ENCODE results near the gene PEDS1. TPM values are rescaled to one million over a fixed set of nuclear protein-coding genes. Genes with fewer than 3 reads are reported as not detected.
"Not testable (repeated sequence)": the region's sequence is repeated elsewhere in the genome, so short reads cannot be mapped to it uniquely, and the experiment has no call there.

Gene PEDS1
- total RNA-seq, 1 donor from 2014 or later: 26.3 TPM

GRCh38 chr20:50113420-50114224 is 39.9 kb downstream of the PEDS1 start:
- no peak for DNase-seq
- intact Hi-C loops (cut with micrococcal nuclease): loop anchor here (1.0 to 10.0 kb wide), 6 partner anchors 40 to 1069 kb away; partner anchors contain the start of genes CSE1L, PARD6B, PEDS1 and SLC9A8
- peak overlapping the region; percentile 98 for H3K4me3 Mint-ChIP-seq
- peaks cover 65% of the 10 kb centered on the region for H3K4me1 Mint-ChIP-seq
- no peaks in the 10 kb centered on the region for H3K27me3 Mint-ChIP-seq
- peaks cover 24% of the 10 kb centered on the region for H3K36me3 Mint-ChIP-seq (ENCODE audit: low read depth)
- H3K9me3 Mint-ChIP-seq: no peaks in the 10 kb centered on the region
- H3K27ac Mint-ChIP-seq: peak overlapping the region; percentile 97

DNA sequence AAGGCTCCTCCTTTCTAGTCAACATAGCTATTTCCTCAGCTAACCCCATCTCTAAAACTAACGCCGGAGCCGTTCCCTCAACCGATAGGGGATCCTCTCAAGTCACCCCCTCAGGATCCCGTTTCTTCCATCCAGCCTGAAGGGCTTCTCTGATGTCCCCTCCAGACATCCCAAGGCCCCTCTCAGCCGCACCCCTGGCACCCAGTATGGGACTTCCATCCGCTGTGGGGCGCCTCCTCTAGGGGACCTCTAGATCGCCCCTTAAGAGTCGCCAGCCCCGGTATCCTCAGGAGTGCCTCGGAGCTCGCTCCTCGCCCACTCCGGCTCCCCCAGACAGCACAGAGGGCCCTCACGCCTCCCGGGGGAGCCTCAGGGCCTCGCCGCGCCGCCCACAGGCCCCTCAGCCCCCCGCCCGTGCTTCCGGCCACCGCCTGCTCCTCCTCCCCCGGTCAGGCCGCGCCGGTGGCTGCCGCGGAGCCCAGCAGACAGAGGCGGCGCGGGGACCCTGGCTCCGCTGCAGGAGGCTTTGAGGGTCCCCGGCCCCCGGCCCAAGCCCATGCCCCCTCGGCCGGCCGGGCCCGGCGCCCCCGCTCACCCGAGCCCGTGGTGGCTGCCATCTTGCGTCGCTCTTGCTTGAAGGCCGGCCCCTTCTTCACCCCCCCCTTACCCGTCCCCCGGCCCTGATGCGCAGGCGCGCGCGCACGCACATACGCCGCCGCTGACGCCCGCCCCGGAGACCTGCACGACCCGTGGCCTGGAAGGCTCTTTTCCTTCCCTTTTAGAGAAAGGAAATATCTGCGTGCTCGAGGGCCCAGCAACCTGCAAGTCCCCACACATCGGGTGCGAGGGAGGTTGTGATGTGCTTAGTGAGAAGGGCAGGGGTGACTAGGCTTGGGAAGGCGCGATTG is 40.8 kb downstream of the PEDS1 start, which contains the start of gene UBE2V1:
TSS of gene UBE2V1 (minus strand) at position 639 of the 908 bp plus-strand sequence. CDS start at position 617, 22 bp downstream.
- Mint-ChIP-seq H3K27ac (peak within 1 kb of the TSS; percentile 97), H3K9me3 (no peaks in the 10 kb centered on the region), H3K27me3 (no peaks in the 10 kb centered on the region), H3K4me1 (peaks cover 74% of the 10 kb centered on the region), H3K36me3 (ENCODE audit: low read depth) (peaks cover 32% of the 10 kb centered on the region), H3K4me3 (peak within 1 kb of the TSS; percentile 98)
- peak; percentile 96 for DNase-seq
- intact Hi-C loops (cut with micrococcal nuclease): loop anchor here (1.0 to 10.0 kb wide), 6 partner anchors 41 to 1068 kb away; partner anchors contain the start of genes CSE1L, PARD6B, PEDS1 and SLC9A8

- H3K4me1 Mint-ChIP-seq: peaks cover 78% of the 10 kb centered on the region
- peak; percentile 63 for DNase-seq
- no peaks in the 10 kb centered on the region for H3K27me3 Mint-ChIP-seq
- intact Hi-C loops (cut with micrococcal nuclease): loop anchor here (1.0 to 10.0 kb wide), 7 partner anchors 9 to 1067 kb away; partner anchors contain the start of genes CSE1L, PARD6B, SLC9A8 and ZNFX1
- H3K36me3 Mint-ChIP-seq (ENCODE audit: low read depth): peaks cover 35% of the 10 kb centered on the region
- peak overlapping the region; percentile 97 for H3K27ac Mint-ChIP-seq
- no peaks in the 10 kb centered on the region for H3K9me3 Mint-ChIP-seq
- H3K4me3 Mint-ChIP-seq: peak overlapping the region; percentile 98
Observed at GRCh38 chr20:50111829-50112495, 41.6 kb downstream of the PEDS1 start.

GRCh38 chr20:50111120-50111828 is 42.2 kb downstream of the PEDS1 start:
- peak; percentile 74 for DNase-seq
- intact Hi-C loops (cut with micrococcal nuclease): loop anchor here (1.0 to 10.0 kb wide), 6 partner anchors 8 to 1066 kb away; partner anchors contain the start of genes CSE1L, SLC9A8 and ZNFX1
- Mint-ChIP-seq H3K9me3 (no peaks in the 10 kb centered on the region), H3K36me3 (ENCODE audit: low read depth) (peaks cover 35% of the 10 kb centered on the region), H3K4me3 (peak overlapping the region; percentile 98), H3K4me1 (peaks cover 77% of the 10 kb centered on the region), H3K27me3 (no peaks in the 10 kb centered on the region), H3K27ac (peak overlapping the region; percentile 97)

DNA sequence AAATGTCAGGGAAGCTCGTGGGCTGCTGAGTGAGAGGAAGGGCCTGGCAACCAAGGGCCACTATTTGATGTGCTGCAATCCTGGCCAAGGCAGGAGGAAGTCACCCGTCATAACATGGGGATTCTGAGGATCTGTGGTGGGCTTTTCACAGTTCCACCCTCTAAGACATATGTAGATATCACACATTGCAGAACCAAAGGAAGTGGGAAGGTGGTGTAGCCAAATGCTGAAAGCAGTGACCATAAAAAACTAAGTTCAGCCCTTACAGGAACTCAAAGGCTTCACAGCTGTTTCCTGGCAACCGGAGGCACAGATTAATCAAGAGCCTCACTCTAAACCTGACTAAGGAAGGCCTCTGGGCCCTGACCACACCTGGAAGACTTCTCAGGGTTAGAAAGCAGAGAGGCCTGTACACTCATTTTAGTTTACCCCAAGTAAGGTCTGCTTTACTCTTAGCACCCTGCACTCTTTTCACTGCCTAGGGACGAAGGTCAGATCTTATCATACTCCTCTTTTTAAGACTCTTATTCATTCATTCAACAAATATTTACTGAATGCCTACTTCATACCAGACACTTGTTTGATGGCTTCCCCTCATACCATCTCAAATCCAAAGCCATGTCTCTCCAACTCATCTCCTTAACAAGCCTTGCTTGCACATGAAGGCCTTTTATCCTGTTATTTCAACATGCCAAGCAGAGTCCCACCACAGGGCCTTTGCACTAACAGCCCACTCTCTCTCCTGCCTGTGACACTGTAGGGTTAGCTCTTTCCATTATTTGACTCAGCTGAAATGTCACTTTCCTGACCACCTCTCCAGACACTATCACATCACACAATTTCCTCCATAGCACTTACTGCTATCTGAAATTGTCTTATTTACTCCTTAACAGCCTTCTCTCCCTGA is 43.1 kb downstream of the PEDS1 start:
- H3K9me3 Mint-ChIP-seq: no peaks in the 10 kb centered on the region
- peaks cover 73% of the 10 kb centered on the region for H3K4me1 Mint-ChIP-seq
- DNase-seq: peak; percentile 83
- no peaks in the 10 kb centered on the region for H3K27me3 Mint-ChIP-seq
- peaks cover 35% of the 10 kb centered on the region for H3K36me3 Mint-ChIP-seq (ENCODE audit: low read depth)
- intact Hi-C loops (cut with micrococcal nuclease): loop anchor here (1.0 to 10.0 kb wide), 6 partner anchors 7 to 1066 kb away; partner anchors contain the start of genes CSE1L, SLC9A8 and ZNFX1
- H3K27ac Mint-ChIP-seq: peak overlapping the region; percentile 97
- H3K4me3 Mint-ChIP-seq: peak overlapping the region; percentile 98

DNA sequence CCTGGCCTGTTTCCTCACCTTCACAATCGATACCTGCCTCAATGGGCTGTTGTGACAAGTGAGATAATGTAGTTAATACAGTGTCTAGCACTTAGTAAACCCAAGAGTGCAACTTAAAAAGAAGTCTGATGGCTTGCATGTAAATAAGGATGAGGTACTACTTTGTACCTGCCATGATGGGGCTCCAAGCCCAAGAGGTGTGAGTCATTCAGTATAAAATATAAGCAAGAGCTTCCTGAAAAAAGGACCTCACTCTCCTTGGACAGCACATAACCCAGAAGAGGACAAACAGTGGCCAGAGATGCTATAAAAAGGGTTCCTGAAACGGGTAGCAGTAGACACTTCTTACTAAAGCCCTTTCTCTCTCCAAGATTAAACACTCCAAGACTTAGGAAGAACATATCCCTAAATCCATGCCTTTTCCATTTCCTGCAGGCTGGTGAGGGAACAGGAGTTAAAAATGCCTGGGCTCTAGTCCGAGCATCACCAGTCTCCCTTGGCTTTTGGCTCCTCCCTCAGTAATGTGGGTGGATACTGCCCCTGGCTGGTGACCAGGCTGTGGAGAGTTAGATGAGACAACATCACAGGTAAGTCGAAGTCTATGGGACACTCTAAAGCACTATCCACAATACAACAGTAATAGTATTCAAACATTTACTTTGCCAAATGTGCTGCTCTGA is 44.8 kb downstream of the PEDS1 start:
- Mint-ChIP-seq H3K9me3 (no peaks in the 10 kb centered on the region), H3K36me3 (ENCODE audit: low read depth) (peaks cover 38% of the 10 kb centered on the region), H3K27me3 (no peaks in the 10 kb centered on the region), H3K27ac (peak overlapping the region; percentile 69), H3K4me1 (peaks cover 61% of the 10 kb centered on the region), H3K4me3 (peak overlapping the region; percentile 9)
- DNase-seq: no peak
- intact Hi-C loops (cut with micrococcal nuclease): no loop called here

DNA sequence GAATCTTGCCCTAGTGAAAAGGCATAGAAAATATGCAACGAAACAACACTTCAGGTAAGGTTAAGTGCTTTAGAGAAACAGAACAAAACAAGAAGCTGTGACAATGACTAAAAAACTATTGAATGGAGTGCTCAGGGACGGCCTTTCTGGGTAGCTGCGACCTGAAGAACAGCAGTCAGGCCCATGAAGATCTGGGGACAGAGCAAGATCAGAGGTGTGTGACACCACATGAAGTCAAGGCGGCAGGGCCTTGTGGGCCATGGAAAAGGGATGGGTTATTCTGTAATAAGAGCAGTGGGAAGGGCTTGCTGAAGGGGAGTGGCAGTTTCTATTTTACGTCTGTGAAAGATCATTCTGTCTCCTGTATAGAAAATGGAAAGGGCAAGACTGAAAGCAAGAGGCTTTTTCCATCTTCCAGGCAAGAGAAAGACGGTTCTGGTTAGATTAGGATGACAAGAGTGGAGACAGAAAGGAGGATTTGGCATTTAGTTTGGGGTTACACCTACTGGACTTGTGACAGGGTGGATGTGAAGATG is 45.7 kb downstream of the PEDS1 start:
- H3K36me3 Mint-ChIP-seq (ENCODE audit: low read depth): peaks cover 40% of the 10 kb centered on the region

GRCh38 chr20:50107086-50107660 is 46.4 kb downstream of the PEDS1 start:
- no peak overlapping the region for H3K4me3 Mint-ChIP-seq
- H3K36me3 Mint-ChIP-seq (ENCODE audit: low read depth): peaks cover 40% of the 10 kb centered on the region
- peaks cover 54% of the 10 kb centered on the region for H3K4me1 Mint-ChIP-seq
- intact Hi-C loops (cut with micrococcal nuclease): no loop called here
- no peaks in the 10 kb centered on the region for H3K27me3 Mint-ChIP-seq
- H3K27ac Mint-ChIP-seq: peak overlapping the region; percentile 69
- no peaks in the 10 kb centered on the region for H3K9me3 Mint-ChIP-seq
- no peak for DNase-seq

More for the DNA sequence above, 45.7 kb downstream of the PEDS1 start:
- no peak overlapping the region for H3K4me3 Mint-ChIP-seq
- intact Hi-C loops (cut with micrococcal nuclease): no loop called here
- peak overlapping the region; percentile 69 for H3K27ac Mint-ChIP-seq
- H3K9me3 Mint-ChIP-seq: no peaks in the 10 kb centered on the region
- H3K27me3 Mint-ChIP-seq: no peaks in the 10 kb centered on the region
- DNase-seq: no peak
- peaks cover 58% of the 10 kb centered on the region for H3K4me1 Mint-ChIP-seq

DNA sequence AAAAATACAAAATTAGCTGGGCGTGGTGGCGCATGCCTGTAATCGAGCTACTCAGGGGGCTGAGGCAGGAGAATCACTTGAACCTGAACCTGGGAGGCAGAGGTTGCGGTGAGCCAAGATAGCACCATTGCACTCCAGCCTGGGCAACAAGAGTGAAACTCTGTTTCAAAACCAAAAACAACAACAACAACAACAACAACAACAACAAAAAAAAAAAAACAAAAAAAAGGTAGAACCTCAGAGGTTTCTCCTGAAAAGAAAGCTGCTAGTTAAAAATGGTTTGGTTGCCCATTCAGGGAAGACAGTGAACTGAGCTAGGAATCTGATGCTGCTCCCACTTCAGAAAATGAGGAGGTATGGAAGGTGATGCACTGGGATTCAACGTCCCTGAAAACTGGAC is 46.9 kb downstream of the PEDS1 start:
- not testable (repeated sequence) for H3K27ac Mint-ChIP-seq

More for the DNA sequence above, 46.9 kb downstream of the PEDS1 start:
- H3K9me3 Mint-ChIP-seq; intact Hi-C loops (cut with micrococcal nuclease); DNase-seq; H3K4me3 Mint-ChIP-seq; H3K27me3 Mint-ChIP-seq: not testable (repeated sequence)
- H3K36me3 Mint-ChIP-seq (ENCODE audit: low read depth): peaks cover 42% of the 10 kb centered on the region
- peaks cover 53% of the 10 kb centered on the region for H3K4me1 Mint-ChIP-seq

Data from activated CD4-positive, alpha-beta T cell treated with anti-CD3 and anti-CD28 coated beads, Interleukin-2, amount 10 ng/mL, durations not matched to agents 24 days and 14 days (primary cell).